NCI-H446 (cell line): ENCODE data around the gene ZNF486.
"Not testable (repeated sequence)": the region's sequence is repeated elsewhere in the genome, so short reads cannot be mapped to it uniquely, and the experiment has no call there.

Experiments
- DNase-seq, 2 experiments: peaks; one replicate each; lab custom pipeline; 2025; lab: John Stamatoyannopoulos, UW

ZNF486 gene

DNA sequence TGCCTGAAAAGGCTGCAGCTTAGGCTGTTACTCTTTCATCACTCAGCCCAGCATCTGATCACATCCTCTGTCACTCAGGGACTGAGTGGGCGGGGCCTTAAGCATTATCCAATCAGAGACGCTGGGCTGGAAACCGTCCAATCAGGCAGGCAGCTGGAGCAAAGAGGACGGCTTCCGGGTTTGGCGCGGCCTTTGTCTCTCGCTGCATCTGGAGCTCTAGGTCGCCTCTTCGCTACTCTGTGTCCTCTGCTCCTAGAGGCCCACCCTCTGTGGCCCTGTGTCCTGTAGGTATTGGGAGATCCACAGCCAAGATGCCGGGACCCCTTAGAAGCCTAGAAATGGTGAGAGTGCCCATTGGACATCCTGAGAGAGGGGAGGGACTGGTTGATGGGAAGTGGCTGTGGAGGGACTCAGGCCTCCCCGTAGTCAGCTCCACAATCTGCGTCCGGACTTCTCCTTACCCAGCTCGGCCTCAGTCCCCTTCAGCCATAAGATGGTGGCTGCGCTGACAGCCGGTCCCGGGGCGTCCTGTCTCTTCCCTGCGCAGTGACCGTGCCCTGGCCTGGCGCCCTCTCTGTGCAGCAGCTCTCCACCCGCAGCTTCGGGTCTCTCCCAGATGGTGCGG lies at the start of gene ZNF486:
Gene ZNF486, plus strand, starts transcription at position 195 of the 625 bp plus-strand sequence. Its CDS starts 117 bp downstream, at position 312.
- DNase-seq = peak in 1 of 2 experiments; percentile 7

DNA sequence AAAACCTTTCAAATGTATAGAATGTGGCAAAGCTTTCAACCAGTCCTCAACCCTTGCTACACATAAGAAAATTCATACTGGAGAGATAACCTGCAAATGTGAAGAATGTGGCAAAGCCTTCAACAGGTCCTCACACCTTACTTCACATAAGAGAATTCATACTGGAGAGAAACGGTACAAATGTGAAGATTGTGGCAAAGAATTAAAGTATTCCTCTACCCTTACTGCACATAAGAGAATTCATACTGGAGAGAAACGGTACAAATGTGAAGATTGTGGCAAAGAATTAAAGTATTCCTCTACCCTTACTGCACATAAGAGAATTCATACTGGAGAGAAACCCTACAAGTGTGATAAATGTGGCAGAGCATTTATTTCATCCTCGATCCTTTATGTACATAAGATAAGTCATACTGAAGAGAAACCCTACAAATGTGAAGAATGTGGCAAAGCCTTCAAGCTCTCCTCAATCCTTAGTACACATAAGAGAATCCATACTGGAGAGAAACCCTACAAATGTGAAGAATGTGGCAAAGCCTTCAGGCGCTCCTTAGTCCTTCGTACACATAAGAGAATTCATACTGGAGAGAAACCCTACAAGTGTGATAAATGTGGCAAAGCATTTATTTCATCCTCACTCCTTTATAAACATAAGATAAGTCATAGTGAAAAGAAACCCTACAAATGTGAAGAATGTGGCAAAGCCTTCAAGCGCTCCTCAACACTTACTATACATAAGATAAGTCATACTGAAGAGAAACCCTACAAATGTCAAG lies 48.8 kb upstream of the ZNF486 start:
- DNase-seq = not testable (repeated sequence)

DNA sequence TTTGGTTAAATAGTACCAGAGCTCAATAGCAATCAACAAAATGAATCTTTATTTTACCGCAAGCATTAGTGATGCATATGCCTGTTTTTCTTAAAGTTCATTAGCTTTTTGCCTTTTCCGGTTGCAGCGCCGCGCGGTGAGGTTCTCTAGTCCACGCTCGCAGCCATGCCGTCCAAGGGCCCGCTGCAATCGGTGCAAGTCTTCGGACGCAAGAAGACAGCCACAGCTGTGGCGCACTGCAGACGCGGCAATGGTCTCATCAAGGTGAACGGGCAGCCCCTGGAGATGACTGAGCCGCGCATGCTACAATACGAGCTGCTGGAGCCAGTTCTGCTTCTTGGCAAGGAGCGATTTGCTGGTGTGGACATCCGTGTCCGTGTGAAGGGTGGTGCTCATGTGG lies 42.1 kb upstream of the ZNF486 start:
- no peak for DNase-seq

DNA sequence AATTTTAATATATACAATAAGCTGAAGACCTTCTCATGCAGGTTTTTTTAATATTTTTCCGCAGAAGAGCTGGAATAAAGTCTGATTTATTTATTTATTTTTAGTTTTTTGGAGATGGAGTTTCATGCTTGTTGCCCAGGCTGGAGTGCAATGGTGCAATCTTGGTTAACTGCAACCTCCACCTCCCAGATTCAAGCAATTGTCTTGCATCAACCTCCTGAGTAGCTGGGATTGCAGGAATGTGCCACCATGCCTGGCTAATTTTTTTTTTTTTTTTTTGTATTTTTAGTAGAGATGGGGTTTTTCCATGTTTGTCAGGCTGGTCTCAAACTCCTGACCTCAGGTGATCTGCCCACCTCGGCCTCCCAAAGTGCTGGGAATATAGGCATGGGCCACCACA lies 34.1 kb upstream of the ZNF486 start:
- DNase-seq = not testable (repeated sequence)

DNA sequence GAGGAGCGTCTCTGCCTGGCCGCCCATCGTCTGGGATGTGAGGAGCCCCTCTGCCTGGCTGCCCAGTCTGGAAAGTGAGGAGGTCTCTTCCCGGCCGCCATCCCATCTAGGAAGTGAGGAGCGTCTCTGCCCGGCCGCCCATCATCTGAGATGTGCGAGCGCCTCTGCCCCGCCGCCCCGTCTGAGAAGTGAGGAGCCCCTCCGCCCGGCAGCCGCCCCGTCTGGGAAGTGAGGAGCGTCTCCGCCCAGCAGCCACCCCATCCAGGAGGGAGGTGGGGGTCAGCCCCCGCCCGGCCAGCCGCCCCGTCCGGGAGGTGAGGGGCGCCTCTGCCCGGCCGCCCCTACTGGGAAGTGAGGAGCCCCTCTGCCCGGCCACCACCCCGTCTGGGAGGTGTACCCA lies 29.3 kb upstream of the ZNF486 start:
- not testable (repeated sequence) for DNase-seq

DNA sequence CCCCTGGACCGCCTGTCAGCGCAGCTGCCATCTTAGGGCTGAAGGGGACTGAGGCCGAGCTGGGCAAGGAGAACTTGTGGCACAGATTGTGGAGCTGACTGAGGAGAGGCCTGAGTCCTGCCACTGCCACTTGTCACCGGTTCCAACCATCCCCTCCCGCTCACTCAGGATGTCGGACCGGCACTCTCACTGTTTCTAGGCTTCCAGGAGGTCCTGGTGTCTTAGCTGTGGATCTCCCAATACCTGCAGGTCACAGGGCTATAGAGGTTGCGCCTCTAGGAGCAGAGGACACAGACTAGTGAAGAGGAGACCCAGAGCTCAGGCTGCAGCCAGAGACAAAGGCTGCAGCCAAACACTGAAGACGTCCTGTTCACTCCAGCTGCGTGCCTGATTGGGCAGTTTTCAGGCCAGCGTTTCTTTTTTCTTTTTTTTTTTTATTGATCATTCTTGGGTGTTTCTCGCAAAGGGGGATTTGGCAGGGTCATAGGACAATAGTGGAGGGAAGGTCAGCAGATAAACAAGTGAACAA lies 15.3 kb upstream of the ZNF486 start:
- DNase-seq = no peak

DNA sequence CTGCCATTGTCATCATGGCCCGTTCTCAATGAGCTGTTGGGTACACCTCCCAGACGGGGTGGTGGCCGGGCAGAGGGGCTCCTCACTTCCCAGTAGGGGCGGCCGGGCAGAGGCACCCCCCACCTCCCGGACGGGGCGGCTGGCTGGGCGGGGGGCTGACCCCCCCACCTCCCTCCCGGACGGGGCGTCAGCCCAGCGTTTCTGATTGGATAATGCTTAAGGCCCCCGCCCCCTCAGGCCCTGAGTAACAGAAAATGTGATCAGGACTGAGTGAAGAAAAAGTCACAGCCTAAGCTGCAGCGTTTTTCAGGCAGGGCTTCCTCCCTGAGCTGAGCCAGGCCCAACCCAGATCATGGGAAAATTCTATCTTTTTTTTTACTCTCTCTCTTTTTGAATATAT lies 14.5 kb upstream of the ZNF486 start:
- not testable (repeated sequence) for DNase-seq

DNA sequence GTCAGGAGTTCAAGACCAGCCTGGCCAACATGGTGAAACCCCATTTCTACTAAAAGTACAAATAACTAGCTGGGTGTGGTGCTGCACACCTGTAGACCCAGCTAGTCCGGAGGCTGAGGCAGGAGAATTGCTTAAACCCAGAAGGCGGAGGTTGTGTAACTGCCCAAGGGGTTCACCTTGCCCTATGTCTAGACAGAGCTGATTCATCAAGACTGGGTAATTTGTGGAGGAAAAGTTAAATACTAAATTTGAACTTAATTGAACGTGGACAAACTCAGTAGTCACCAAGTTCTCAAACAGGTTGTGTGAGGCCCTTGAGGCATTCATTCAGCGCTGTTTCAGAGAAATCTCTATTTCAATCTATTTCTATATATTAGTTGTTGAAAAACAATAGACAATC lies 13.7 kb upstream of the ZNF486 start:
- no peak for DNase-seq

DNA sequence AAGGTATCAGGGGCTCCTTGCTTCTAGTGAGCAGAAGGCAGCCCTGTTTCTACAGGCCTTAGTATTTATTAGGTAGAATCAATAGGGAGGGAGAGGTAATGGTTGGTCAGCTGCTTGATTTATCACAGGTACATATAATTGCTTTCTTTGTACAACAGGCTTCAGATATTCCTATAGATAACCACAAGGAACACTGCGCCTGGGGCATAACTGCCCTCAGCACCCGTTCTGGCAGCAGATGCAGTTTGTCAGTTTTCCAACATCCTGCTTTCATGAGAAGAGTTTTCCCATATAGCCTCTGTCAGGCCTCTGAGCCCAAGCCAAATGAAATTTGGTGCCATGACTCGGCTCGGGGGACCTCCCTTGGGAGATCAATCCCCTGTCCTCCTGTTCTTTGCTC lies 12.4 kb upstream of the ZNF486 start:
- DNase-seq = no peak

DNA sequence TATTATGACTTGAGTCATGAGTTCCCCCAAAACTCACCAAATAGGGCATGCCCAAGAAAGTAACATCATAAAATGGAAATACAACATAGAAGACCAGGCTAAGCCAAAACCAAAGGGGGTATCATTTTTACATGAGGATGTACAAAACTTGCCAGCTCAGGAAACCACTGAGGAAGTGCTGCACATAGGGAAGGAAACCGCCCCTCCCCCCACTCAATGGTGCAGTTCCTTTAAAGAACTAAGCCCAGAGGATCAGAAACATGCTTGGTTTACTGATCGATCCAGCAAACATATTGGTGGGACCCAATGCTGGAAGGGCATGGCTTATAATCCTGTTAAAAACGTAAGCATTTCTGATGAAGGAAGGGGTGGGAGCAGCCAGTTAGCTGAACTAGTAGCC lies 4.2 kb upstream of the ZNF486 start:
- no peak for DNase-seq

DNA sequence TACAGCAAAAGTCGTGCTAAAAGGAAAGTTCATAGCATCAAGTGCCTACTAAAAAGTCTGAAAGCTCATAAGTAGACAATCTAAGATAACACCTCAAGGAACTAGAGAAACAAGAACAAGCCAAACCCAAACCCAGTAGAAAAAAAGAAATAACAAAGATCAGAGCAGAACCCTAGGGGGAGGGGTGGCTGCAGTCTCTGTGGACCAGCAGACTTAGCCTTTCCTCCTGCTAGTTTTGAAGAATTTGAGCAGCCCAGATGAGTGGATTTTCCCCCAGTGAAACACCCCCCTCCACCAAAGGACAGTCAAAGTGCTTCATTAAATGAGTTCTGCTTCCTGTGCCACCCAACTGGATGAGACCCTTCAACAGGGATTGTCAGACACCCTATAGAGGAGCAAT lies 2.6 kb upstream of the ZNF486 start:
- no peak for DNase-seq

DNA sequence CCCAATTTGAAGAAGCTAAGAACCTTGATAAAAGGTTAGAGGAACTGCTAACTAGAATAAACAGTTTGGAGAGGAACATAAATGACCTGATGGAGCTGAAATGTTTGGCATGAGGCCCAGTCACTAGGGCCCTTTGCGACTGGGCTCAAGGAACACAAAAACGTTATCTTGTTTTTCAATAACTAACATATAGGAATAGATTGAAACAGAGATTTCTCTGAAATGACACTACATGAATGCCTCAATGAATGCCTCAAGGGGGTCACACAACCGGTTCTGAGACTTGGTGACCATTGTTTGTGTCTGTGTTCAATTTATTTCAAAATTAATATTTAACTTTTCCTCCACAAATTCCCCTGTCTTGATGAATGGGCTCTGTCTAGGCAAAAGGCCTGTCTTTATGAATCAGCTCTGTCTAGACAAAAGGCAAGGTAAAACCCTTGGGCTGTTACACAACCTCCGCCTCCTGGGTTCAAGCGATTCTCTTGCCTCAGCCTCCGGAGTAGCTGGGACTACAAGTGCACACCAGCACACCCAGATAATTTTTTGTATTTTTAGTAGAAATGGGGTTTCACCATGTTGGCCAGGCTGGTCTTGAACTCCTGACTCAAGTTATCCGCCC lies 932 bp upstream of the ZNF486 start:
- no peak for DNase-seq

DNA sequence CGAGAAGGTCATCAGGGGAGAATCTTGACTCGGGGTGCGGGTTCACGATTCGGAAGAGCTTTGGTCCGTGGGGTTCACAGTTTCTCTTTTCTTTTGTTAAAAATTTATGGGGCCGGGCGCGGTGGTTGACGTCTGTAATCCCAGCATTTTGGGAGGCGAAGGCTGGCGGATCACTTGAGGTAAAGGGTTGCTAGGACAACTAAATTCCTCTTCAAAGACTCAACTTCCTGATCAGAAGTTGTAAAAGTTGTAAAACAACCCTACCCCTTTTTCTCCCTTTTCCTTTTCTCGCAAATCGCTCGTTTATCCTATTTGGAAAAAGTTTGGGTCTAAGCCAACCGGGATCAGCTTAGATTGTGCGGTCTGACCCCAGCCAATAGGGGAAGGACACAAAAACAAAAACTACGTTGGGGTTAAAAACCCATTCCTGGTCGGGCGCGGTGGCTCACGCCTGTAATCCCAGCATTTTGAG lies 673 bp downstream of the ZNF486 start:
- DNase-seq = no peak

DNA sequence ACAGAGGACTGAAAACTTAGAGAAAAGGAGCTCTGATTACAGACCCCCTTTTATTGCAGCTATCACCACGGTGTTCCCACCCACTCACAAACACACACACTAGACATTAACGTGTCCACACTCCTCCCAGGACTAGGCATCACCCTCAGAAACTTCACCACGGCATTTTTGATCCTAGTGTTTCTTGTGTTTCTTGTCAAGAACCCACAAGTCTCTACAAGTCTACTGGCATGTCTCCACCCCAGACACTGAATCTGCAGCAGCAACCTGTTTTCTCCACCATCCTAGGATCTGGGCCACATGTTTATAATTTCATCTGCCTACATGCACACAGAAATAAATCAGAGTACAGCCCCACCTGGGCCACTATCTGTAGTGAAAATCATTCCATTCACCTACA lies 4.3 kb downstream of the ZNF486 start:
- DNase-seq = no peak

DNA sequence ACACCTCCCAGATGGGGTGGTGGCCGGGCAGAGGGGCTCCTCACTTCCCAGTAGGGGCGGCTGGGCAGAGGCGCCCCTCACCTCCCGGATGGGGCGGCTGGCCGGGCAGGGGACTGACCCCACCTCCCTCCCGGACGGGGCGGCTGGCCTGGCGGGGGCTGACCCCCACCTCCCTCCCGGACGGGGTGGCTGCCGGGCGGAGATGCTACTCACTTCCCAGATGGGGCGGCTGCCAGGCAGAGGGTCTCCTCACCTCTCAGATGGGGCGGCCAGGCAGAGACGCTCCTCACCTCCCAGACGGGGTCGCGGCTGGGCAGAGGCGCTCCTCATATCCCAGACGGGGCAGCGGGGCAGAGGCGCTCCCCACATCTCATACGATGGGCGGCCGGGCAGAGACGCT lies 8.8 kb downstream of the ZNF486 start:
- DNase-seq = not testable (repeated sequence)

DNA sequence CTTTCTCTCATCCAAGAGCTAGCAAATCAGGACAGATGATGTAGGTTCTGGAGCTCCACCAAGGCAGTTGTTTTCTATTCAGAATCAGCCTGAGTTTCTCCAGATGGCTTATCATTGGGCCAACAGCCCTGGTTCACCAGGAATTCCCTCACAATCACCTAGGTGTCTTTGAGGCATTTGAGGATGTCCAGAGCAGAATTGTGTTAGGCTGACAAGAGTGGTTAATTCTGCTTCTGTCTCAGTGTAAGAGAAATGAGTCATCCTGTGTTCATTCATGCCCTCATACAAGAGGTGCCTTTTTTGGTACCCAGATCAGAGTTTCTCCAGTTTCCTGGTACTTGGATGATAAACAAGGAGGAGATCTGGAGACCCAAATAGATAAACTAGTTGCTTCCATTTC lies 12.9 kb downstream of the ZNF486 start:
- not testable (repeated sequence) for DNase-seq

DNA sequence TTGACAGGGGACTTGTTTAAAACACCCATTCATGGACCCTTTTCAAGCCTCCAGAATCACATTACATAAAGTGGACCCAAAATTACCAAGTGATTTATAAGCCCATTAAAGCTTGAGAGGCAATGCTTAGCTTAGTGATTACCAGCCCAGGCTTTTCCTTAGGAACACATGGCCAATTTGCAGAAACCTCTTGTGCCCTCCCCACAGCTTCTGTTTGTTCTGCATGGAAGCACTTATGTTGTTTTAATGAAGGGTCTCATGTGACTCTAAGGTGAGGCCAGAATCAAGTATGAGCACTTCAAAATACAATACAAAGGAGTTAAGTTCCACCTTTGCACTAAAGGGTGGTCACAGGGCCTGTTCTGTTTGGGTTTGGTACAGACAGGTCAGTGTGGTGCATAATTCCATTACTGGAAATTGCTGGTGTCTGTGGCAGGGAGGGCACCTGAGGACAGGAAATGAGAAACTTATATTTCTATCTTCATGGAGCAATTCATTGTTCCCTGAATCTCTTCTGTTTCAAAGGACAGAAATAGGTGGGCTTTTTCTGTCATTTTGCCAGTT lies 15.3 kb downstream of the ZNF486 start:
- no peak for DNase-seq

DNA sequence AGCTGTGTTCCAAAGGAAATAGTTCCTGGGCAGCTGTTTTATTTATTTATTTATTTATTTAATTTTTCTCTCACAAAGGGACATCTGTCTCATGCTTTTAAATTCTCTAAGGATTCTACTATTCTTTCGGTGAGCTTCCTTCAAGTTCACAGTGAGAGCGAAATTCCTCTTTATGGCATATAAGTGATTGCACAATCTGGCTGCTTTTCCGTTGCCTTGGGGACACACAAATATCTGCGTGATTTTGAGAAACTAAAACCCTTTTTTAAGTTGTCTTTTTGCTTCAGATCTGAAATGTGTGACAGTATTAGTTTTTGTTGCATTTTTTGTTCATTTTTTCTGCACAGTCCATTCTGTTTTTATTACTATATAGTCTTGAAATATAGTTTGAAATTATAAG lies 19.2 kb downstream of the ZNF486 start:
- no peak for DNase-seq

DNA sequence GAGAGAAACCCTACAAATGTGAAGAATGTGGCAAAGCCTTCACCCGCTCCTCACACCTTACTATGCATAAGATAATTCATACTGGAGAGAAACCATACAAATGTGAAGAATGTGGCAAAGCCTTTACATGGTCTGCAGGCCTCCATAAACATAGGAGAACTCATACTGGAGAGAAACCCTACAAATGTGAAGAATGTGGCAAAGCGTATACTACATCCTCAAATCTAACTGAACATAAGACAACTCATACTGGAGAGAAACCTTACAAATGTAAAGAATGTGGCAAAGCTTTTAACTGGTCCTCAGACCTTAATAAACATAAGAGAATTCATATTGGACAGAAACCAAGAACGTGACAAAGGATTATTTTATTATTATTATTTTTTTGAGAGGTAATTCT lies 30.7 kb downstream of the ZNF486 start:
- no peak for DNase-seq

DNA sequence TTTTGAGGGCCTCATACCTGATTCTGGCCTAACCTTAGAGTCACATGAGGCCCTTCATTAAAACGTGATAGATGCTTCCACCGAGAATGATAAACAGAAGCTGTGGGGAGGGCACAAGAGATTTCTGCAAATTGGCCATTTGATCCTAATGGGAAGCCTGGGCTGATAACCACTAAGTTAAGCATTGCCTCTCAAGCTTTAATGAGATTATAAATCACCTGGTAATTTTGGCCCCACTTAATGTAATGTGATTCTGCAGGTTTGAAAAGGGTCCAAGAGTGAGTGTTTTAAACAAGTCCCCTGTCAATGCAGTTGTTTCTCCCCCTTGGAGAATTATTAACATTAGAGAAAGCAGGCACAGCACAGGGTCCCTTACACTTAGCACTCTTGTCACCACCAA lies 42.0 kb downstream of the ZNF486 start:
- no peak for DNase-seq

DNA sequence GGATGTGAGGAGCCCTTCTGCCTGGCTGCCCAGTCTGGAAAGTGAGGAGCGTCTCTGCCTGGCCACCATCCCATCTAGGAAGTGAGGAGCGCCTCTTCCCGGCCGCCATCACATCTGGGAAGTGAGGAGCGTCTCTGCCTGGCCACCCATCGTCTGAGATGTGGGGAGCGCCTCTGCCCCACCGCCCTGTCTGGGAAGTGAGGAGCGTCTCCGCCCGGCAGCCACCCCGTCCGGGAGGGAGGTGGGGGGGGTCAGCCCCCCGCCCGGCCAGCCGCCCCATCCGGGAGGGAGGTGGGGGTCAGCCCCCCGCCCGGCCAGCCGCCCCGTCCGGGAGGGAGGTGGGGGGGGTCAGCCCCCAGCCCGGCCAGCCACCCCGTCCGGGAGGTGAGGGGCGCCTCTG lies 47.4 kb downstream of the ZNF486 start:
- DNase-seq = not testable (repeated sequence)

DNA sequence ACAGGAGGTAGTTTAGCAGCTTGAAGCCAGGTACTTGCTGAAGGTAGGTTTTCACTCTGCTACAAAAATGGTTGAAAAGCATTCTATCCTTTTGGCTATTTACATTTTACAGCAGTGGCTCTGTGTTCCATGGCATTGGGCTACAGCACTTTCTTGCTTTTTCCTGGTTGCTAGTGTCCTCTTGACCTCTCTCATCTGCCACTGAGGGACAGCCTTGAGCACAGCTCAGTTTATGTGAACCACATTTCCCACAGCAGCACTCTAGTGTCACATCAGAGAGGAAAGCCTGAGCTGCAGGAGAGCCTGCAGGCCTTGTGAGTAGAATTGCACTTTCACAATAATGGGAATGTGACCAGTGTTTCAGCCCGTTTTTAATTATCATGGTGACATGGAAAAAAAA lies 54.6 kb downstream of the ZNF486 start:
- DNase-seq = not testable (repeated sequence)

DNA sequence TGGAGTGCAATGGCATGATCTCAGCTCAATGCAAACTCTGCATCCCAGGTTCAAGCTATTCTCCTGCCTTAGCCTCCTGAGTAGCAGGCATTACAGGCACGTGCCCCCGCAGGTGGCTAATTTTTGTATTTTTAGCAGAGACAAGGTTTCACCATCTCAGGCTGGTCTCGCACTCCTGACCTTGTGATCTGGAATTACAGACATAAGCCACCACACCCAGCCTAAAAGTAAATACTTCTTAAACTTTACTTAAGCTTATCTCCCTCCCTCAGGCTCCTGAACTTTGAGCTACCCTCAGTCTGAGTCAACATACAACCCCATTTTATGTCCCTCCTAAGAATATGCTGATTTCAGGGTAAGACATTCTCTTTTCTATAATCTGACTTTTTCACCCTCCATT lies 66.1 kb downstream of the ZNF486 start:
- no peak for DNase-seq
